Measurements from ENCODE around the gene HPS5. TPM values are rescaled to one million over a fixed set of nuclear protein-coding genes. Genes with fewer than 3 reads are reported as not detected.

HPS5 gene
- total and polyA plus RNA-seq, 12 donors, result 10.5 to 49.3 (median 22.2) TPM

DNA sequence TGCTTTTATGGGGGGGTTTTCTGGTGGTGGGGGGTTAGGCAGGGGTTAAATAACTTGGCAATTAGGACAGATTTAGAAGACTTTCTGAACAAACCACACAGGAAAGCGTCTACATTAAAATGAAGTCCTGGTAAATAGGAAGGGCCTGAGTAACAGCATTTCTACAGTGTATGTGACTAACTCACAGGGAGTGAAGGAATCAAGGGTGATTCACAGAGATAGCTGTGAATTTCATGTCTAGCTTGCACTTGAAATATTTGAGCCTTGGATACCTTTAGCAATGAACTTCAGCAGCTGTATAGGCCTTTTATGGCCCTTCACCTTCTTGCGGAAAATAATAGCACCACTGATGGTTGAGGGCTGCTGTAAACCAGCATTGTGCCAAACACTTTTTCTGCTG, 46.3 kb upstream of the HPS5 start:
- DNase-seq, result no peak
- Histone ChIP-seq H3K4me1 (replicated peaks in 1 of 2) (no peaks in the 10 kb centered on the region), H3K4me3 (no peak overlapping the region), H3K9me3 (replicated peaks in 1 of 3) (no peaks in the 10 kb centered on the region), H3K27ac (no peak overlapping the region), H3K36me3 (replicated peaks in 1 of 2) (peaks cover 0 to 33% of the 10 kb centered on the region in 2 donors), H3K27me3 (no peaks in the 10 kb centered on the region)
- WGBS, 4 donors, result 69 to 84% (median 80%) methylated on average over 2 of the region's 2 CpGs
- TF ChIP-seq, protein P1, sequence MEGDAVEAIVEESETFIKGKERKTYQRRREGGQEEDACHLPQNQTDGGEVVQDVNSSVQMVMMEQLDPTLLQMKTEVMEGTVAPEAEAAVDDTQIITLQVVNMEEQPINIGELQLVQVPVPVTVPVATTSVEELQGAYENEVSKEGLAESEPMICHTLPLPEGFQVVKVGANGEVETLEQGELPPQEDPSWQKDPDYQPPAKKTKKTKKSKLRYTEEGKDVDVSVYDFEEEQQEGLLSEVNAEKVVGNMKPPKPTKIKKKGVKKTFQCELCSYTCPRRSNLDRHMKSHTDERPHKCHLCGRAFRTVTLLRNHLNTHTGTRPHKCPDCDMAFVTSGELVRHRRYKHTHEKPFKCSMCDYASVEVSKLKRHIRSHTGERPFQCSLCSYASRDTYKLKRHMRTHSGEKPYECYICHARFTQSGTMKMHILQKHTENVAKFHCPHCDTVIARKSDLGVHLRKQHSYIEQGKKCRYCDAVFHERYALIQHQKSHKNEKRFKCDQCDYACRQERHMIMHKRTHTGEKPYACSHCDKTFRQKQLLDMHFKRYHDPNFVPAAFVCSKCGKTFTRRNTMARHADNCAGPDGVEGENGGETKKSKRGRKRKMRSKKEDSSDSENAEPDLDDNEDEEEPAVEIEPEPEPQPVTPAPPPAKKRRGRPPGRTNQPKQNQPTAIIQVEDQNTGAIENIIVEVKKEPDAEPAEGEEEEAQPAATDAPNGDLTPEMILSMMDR (IDR thresholded peaks at IDR 0.05), result no peak
- no peak for TF ChIP-seq POLR2A (IDR thresholded peaks at IDR 0.05)
- intact Hi-C loops (cut with DNase I), result no loop called here

DNA sequence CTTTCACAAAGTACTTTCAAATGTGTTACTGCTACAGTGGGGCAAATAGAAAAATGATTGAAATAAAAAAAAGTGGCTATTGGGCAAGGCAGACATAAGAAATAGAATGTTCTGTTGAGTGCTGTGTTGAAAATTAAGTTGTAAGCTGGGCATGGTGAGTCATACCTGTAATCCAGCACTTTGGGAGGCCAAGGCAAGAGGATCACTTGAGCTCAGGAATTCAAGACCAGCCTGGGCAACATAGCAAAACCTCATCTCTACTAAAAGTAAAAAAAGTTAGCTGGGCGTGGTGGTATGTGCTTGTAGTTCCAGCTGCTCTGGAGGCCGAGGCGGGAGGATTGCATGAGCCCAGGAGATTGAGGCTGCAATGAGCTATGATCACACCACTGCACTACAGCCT, 45.5 kb upstream of the HPS5 start:
- 90 to 100% (median 97%) methylated on average over 3 of the region's 3 CpGs for WGBS, 4 donors
- TF ChIP-seq, protein P1 (IDR thresholded peaks at IDR 0.05), result no peak
- TF ChIP-seq POLR2A (IDR thresholded peaks at IDR 0.05), result no peak
- intact Hi-C loops (cut with DNase I), result no loop called here
- Histone ChIP-seq H3K4me3 (no peak overlapping the region), H3K9me3 (replicated peaks in 1 of 3) (no peaks in the 10 kb centered on the region), H3K27me3 (no peaks in the 10 kb centered on the region), H3K36me3 (replicated peaks in 1 of 2) (peaks cover 0 to 41% of the 10 kb centered on the region in 2 donors), H3K27ac (no peak overlapping the region), H3K4me1 (replicated peaks in 1 of 2) (no peaks in the 10 kb centered on the region)
- DNase-seq, result no peak

DNA sequence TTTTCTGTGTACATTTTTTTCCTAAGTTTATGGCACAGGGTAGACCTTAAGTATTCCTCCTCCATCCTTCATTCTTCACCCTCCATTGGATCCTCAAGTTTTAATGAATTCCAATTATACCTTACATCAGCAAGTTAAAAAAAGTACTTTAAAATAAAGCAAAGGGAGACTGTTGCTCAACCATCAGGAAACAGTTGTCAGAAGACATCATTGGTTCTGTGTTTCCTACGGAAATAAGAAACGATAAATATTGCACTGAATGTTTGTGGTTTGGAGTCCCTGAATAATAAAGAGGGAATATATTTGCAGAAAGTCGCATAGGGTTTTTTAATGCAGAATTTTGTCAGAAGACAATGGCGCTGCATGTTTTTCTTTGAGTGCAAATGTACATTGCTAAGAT, 44.3 kb upstream of the HPS5 start:
- DNase-seq, result no peak
- no peaks in the 10 kb centered on the region for H3K27me3 ChIP-seq
- H3K27ac ChIP-seq, result no peak overlapping the region
- TF ChIP-seq, protein P1 (IDR thresholded peaks at IDR 0.05), result no peak
- no peak for TF ChIP-seq POLR2A (IDR thresholded peaks at IDR 0.05)
- intact Hi-C loops (cut with DNase I), result no loop called here
- WGBS, 4 donors, result 76 to 83% (median 79%) methylated on average over 4 of the region's 4 CpGs
- peaks cover 0 to 52% of the 10 kb centered on the region in 2 donors for H3K36me3 ChIP-seq (replicated peaks in 1 of 2)
- no peaks in the 10 kb centered on the region for H3K9me3 ChIP-seq (replicated peaks in 1 of 3)
- H3K4me1 ChIP-seq (replicated peaks in 1 of 2), result no peaks in the 10 kb centered on the region
- no peak overlapping the region for H3K4me3 ChIP-seq

DNA sequence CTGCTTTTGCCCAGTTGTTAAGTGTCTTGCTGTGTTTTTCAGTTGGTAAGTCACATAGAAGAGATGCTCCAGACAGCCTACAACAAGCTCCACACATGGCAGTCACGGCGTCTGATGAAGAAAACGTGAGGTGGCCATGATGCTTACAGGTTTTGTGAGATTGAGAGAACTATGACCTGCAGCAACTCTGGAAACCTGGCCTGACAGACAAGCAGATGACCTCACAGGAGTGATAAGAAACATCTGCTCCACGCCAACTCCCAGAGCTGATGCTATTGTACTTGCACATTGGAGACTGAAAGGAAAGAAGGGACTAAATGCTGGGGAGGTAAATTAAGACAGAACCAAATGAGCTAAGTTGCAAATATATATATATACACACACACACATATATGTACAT, 43.8 kb upstream of the HPS5 start:
- no peak for TF ChIP-seq POLR2A (IDR thresholded peaks at IDR 0.05)
- Histone ChIP-seq H3K4me1 (replicated peaks in 1 of 2) (no peaks in the 10 kb centered on the region), H3K27ac (no peak overlapping the region), H3K36me3 (replicated peaks in 1 of 2) (peaks cover 0 to 58% of the 10 kb centered on the region in 2 donors), H3K27me3 (no peaks in the 10 kb centered on the region), H3K4me3 (no peak overlapping the region), H3K9me3 (replicated peaks in 1 of 3) (no peaks in the 10 kb centered on the region)
- WGBS, 4 donors, result 82 to 90% (median 87%) methylated on average over 4 of the region's 4 CpGs
- DNase-seq, result peak in 1 of 7 donors; percentile 62
- intact Hi-C loops (cut with DNase I), result no loop called here

DNA sequence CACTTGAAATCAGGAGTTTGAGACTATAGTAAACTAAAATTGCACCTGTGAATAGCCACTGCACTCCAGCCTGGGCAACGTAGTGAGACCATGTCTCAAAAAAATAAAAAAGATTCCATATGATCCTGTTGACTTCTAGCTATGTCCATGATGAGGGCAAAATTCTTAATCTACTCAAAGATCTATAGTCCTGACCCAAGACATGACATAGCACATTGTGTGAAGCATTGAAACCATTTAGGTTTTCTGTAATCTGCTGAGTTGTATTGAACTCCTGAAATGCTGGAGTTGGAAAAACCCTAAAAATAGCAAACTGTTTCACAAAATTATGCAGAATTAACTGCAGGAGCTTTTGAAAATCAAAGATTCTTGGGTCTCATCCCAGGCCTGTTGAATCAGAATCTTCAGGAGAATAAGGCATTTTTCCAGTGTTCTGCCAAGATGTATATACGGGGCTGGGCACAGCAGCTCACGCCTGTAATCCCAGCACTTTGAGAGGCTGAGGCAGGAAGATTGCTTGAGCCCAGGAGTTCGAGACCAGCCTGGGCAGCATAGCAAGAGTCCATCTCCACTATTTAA, 42.6 kb upstream of the HPS5 start:
- Histone ChIP-seq H3K27ac (no peak overlapping the region), H3K4me1 (replicated peaks in 1 of 2) (no peaks in the 10 kb centered on the region), H3K36me3 (replicated peaks in 1 of 2) (peaks cover 0 to 68% of the 10 kb centered on the region in 2 donors), H3K4me3 (no peak overlapping the region), H3K9me3 (replicated peaks in 1 of 3) (no peaks in the 10 kb centered on the region), H3K27me3 (no peaks in the 10 kb centered on the region)
- WGBS, 4 donors, result 87 to 93% (median 90%) methylated on average over 4 of the region's 4 CpGs
- no peak for TF ChIP-seq POLR2A (IDR thresholded peaks at IDR 0.05)
- TF ChIP-seq, protein P1 (IDR thresholded peaks at IDR 0.05), result no peak
- intact Hi-C loops (cut with DNase I), result no loop called here
- no peak for DNase-seq

Data from adrenal gland (tissue), 12 donors.